HG03439 (cell line): ENCODE data around the gene OVOL3.

ENCODE experiments used
- ATAC-seq: cut with Tn5 transposase; IDR thresholded peaks from one replicate; pipeline ENCODE4 v1.9.1; 2021; ENCODE audit warnings: mild to moderate bottlenecking, moderate library complexity; ENCODE audit not compliant: unreplicated experiment

Gene OVOL3

GRCh38 chr19:36160821-36161596 is 50.1 kb downstream of the OVOL3 start:
- ATAC-seq: no peak
